D721Med (cell line): Measurements from ENCODE around the gene ZFAND3.

Experiments used
- DNase-seq: peaks from one replicate; pipeline ENCODE4 v3.0.0; 2011; ENCODE audit warnings: low spot score; ENCODE audit not compliant: insufficient read length
- FAIRE-seq: peaks from 2 replicates; lab custom pipeline; 2011; peaks lifted over from hg19 to GRCh38; lab: Jason Lieb, UNC
- CTCF ChIP-seq: IDR thresholded peaks from 2 replicates; pipeline ENCODE4 v1.5.1; 2012; ENCODE audit warnings: mild to moderate bottlenecking, control low read depth; ENCODE audit not compliant: insufficient read depth; ENCODE audit errors: missing control alignments

ZFAND3 gene

GRCh38 chr6:38185244-38185643 is 365.7 kb downstream of the ZFAND3 start:
- TF ChIP-seq CTCF, result no peak
- DNase-seq (no peak), FAIRE-seq (no peak)

- FAIRE-seq, result no peak
- TF ChIP-seq CTCF, result no peak
These were observed 366.2 kb downstream of the ZFAND3 start for GRCh38 chr6:38185752-38186151.

DNA sequence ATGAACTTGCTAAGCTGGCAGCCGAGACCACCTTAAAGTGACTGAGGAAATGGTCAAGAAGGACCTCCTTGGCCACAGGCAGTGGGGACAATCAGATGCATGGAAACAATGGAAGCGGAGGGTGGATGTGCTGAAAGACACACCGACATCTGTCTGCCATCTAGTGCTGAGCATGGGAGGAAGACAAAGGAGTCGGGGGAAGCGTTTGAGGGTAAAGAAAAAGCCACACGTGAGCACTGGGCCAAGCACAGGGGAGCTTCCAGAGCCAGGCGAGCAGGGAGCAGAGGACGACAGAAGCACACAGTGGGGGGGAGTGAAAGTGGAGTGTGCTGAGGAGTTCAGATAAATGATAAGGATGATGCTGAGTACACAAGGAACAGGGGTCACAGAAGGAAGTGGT is 367.8 kb downstream of the ZFAND3 start:
- DNase-seq (no peak), FAIRE-seq (no peak)
- TF ChIP-seq CTCF, result no peak

More at GRCh38 chr6:38185752-38186151, 366.2 kb downstream of the ZFAND3 start:
- no peak for DNase-seq

GRCh38 chr6:38187811-38188590 is 368.5 kb downstream of the ZFAND3 start:
- FAIRE-seq (no peak), DNase-seq (no peak)
- no peak for TF ChIP-seq CTCF

- no peak for DNase-seq
These were observed 369.3 kb downstream of the ZFAND3 start for GRCh38 chr6:38188677-38189335.

DNA sequence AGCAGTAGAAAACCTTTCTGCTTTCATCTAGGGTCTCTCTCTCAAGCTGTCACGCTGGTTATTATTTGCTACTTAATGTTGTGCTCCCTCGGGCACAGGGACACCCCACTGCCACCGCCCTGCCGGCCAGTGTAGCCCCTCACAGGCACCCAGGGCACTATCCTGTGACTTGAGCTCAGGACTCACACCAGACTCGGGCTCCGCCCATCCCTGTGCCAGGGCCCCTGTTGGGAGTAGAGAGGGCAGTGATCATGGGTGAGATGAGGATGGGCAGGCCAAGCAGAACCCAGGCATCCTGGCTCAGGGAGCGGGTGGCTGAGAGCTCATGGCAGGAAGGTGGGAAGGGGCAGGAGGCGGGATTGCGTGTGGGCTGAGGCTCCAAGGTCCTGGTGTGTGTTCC is 371.9 kb downstream of the ZFAND3 start:
- DNase-seq, result no peak
- no peak for TF ChIP-seq CTCF
- no peak for FAIRE-seq

More at GRCh38 chr6:38188677-38189335, 369.3 kb downstream of the ZFAND3 start:
- no peak for FAIRE-seq
- TF ChIP-seq CTCF, result no peak

GRCh38 chr6:38192011-38192410 is 372.5 kb downstream of the ZFAND3 start:
- DNase-seq (no peak), FAIRE-seq (no peak)
- TF ChIP-seq CTCF, result no peak
